ENCODE measurements around the gene WDR82. TPM values are rescaled to one million over a fixed set of nuclear protein-coding genes. Genes with fewer than 3 reads are reported as not detected.

Gene WDR82
- total and polyA plus RNA-seq, 12 donors = 19.3 to 78.4 (median 69.4) TPM

DNA sequence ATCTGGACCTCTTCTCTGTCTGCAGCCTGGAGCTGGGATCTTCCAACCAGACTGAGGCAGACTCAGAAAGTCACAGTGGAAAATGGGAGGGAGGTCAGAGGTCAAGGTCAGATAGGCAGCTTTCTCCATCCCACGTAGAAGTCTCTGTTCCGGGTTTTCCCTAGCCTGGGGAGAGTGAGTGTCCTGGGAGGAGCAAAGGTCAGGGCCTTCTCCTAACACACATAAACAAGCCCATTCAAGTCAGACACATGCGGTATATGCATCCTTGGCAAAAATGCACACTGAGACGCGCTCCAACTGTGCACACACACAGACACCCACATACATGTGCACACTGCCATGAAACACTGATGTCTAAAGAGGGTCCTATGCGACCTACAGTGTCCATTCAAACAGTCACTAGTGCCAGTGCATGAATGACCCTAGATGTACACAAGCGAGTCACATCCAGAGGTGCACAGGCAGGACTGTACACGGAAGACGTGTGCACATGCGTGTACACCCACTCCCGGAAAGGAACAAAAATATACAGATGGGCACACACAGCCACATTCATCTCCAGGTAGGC, 40.2 kb downstream of the WDR82 start:
- intact Hi-C loops (cut with DNase I) = loop anchor here in 7 of 10 donors (2.0 to 10.0 kb wide), 6 partner anchors 34 to 217 kb away; partner anchors contain the start of genes WDR82 (in 5 of the 7), GLYCTK (in 1 of the 7), NISCH (in 1 of the 7) and TNNC1 (in 1 of the 7)
- TF ChIP-seq, protein P1, sequence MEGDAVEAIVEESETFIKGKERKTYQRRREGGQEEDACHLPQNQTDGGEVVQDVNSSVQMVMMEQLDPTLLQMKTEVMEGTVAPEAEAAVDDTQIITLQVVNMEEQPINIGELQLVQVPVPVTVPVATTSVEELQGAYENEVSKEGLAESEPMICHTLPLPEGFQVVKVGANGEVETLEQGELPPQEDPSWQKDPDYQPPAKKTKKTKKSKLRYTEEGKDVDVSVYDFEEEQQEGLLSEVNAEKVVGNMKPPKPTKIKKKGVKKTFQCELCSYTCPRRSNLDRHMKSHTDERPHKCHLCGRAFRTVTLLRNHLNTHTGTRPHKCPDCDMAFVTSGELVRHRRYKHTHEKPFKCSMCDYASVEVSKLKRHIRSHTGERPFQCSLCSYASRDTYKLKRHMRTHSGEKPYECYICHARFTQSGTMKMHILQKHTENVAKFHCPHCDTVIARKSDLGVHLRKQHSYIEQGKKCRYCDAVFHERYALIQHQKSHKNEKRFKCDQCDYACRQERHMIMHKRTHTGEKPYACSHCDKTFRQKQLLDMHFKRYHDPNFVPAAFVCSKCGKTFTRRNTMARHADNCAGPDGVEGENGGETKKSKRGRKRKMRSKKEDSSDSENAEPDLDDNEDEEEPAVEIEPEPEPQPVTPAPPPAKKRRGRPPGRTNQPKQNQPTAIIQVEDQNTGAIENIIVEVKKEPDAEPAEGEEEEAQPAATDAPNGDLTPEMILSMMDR (IDR thresholded peaks at IDR 0.05) = no peak

DNA sequence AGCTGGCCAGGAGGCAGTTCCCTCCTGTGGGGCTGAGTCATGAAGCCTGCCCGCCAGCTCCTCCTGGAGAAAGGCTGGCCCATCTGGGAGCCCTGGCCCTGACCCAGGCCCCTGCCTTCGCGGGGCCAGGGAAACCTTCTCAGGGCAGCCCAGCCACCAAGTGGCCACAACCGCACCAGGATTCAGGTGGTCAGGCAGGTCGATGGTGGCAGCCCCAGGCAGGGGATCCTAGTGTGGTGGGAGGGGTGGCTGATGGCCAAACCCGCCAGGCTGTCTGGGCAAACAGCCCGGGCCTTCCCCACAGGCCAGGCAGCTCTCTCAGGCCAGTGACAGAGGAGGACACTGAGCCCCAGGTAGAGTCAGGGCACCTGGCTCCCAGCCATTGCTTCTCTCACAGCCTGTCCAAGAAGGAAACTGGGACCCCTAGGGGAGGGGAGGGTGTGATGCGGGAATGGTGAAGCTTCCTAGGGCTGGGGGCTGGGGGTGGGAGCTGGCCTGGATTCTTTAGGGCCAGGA, 40.7 kb downstream of the WDR82 start:
- Histone ChIP-seq H3K4me1 (peaks cover 22 to 74% (median 55%) of the 10 kb centered on the region in 9 donors), H3K36me3 (peaks cover 0 to 29% (median 9%) of the 10 kb centered on the region in 9 donors), H3K4me3 (peak overlapping the region in 9 of 10 donors; percentile 76 to 99 (median 94)), H3K27ac (peak overlapping the region in 9 of 10 donors; percentile 87 to 96 (median 93)), H3K27me3 (no peaks in the 10 kb centered on the region), H3K9me3 (no peaks in the 10 kb centered on the region)
- intact Hi-C loops (cut with DNase I) = loop anchor here in 7 of 10 donors (2.0 to 10.0 kb wide), 6 partner anchors 35 to 217 kb away; partner anchors contain the start of genes WDR82 (in 5 of the 7), GLYCTK (in 1 of the 7), NISCH (in 1 of the 7) and TNNC1 (in 1 of the 7)
- WGBS, 2 donors = 7% methylated on average over 8 of the region's 8 CpGs
- DNase-seq (peak; percentile 75 to 83), ATAC-seq (peak; percentile 38 to 73 (median 55))
- TF ChIP-seq, protein P1 (IDR thresholded peaks at IDR 0.05) = peak in 3 of 9 donors; percentile 10 to 21 (median 12)

More for the DNA sequence above, 40.2 kb downstream of the WDR82 start:
- DNase-seq = no peak
- peak in 1 of 8 donors; percentile 0 for ATAC-seq
- Histone ChIP-seq H3K4me3 (peak overlapping the region; percentile 76 to 99 (median 93)), H3K27ac (peak overlapping the region in 9 of 10 donors; percentile 87 to 96 (median 93)), H3K36me3 (peaks cover 0 to 24% (median 6%) of the 10 kb centered on the region in 9 donors), H3K27me3 (no peaks in the 10 kb centered on the region), H3K9me3 (peaks cover 0 to 2% (median 0%) of the 10 kb centered on the region in 11 donors), H3K4me1 (peaks cover 22 to 68% (median 51%) of the 10 kb centered on the region in 9 donors)
- 20 to 27% methylated on average over 11 of the region's 11 CpGs for WGBS, 2 donors

DNA sequence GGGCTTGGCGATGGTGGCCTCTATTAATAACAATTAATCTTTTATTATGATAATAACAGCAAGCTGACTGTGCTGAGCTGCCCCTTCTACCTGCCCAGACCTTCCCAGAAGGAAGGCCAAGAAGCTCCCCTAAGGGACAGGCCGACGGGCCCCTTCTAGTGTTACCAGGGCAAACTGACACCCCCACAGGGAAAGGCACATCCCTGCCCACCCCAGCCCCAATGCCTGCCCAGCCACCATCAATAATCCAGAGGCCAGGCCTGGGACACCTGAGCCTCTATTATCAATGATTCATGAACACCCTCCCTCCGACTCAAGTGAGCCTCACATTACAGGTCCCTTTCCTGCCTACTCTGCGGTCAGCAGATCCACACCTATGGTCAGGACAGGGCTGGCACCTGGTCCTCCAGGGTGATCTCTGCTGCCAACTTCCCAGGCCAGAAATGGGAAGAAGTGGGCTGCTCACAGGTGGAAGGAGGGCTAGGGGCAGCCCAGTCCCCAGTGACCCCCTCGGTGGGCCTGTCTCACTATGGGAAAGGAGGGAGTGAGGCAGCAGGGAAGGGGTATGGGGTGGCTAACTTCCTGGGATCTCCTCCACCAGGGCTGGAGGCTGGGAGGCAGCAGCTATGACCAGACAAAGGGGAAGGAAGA, 41.3 kb downstream of the WDR82 start:
- Histone ChIP-seq H3K27ac (peak overlapping the region; percentile 15 to 96 (median 93)), H3K9me3 (no peaks in the 10 kb centered on the region), H3K4me3 (peak overlapping the region in 6 of 10 donors; percentile 83 to 98 (median 93)), H3K36me3 (peaks cover 0 to 35% (median 9%) of the 10 kb centered on the region in 9 donors), H3K27me3 (no peaks in the 10 kb centered on the region), H3K4me1 (peaks cover 22 to 80% (median 60%) of the 10 kb centered on the region in 9 donors)
- WGBS, 2 donors = 71 to 87% methylated on average over 6 of the region's 6 CpGs
- TF ChIP-seq, protein P1 (IDR thresholded peaks at IDR 0.05) = no peak
- DNase-seq (no peak), ATAC-seq (no peak)
- intact Hi-C loops (cut with DNase I) = loop anchor here in 6 of 10 donors (5.0 to 10.0 kb wide), 5 partner anchors 35 to 218 kb away; partner anchors contain the start of genes WDR82 (in 4 of the 6), GLYCTK (in 1 of the 6), NISCH (in 1 of the 6) and TNNC1 (in 1 of the 6)

DNA sequence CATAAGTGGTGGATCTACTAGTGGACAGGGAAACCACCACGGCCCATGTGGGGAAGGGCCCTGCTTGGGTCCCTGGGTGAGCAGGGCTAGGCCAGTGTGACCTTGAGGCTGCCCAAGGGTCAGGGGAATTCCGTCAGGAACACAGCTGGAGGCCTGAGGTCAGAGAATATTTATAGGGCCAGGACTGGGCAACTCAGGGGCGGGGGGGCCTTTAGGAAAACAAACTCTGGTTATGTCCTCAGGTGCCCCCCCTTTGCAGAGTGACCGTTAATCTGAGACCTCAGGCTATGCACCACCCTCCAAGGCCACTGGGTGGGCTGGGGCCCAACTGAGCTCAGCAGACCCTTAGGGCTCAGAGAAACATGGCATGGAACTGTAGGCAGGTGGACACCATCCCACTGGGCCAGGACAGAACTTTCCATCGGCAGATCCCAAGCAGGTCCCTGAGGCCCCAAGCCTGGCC, 42.0 kb downstream of the WDR82 start:
- whole genome bisulfite sequencing, 2 donors = 55 to 61% methylated on average over 5 of the region's 5 CpGs
- Histone ChIP-seq H3K9me3 (no peaks in the 10 kb centered on the region), H3K4me1 (peaks cover 25 to 85% (median 65%) of the 10 kb centered on the region in 9 donors), H3K36me3 (peaks cover 0 to 42% (median 15%) of the 10 kb centered on the region in 9 donors), H3K27me3 (no peaks in the 10 kb centered on the region), H3K4me3 (peak overlapping the region in 3 of 10 donors; percentile 92 to 98 (median 95)), H3K27ac (peak overlapping the region; percentile 42 to 96 (median 93))
- ATAC-seq (peak in 2 of 8 donors; percentile 18 to 29), DNase-seq (peak in 1 of 2 donors; percentile 49)
- intact Hi-C loops (cut with DNase I) = loop anchor here in 6 of 10 donors (5.0 to 10.0 kb wide), 5 partner anchors 36 to 218 kb away; partner anchors contain the start of genes WDR82 (in 4 of the 6), GLYCTK (in 1 of the 6), NISCH (in 1 of the 6) and TNNC1 (in 1 of the 6)
- TF ChIP-seq, protein P1 (IDR thresholded peaks at IDR 0.05) = no peak

All from heart right ventricle (tissue), 16 donors.